Suprapubic skin (tissue), 4 donors: ENCODE measurements around the gene ADCY4.

ENCODE experiments used
- POLR2A ChIP-seq, 2 donors: fragments of 450-650 bp; IDR thresholded peaks; one replicate each; pipeline ENCODE4 v1.6.1; 2017; ENCODE audit warnings: antibody characterized with exemption in 2 of 2, mild to moderate bottlenecking in 2 of 2, moderate library complexity in 2 of 2
- POLR2AphosphoS5 ChIP-seq, 3 donors: sonication (generic); formaldehyde crosslinking; IDR thresholded peaks; one replicate each; pipeline ENCODE4 v1.6.1; 2017; ENCODE audit warnings: antibody characterized with exemption in 3 of 3
- TF ChIP-seq, protein P1 (sequence below), 2 donors: fragments of 200-600 bp in 1 of 2; fragments of 450-650 bp in 1 of 2; sonication (generic) in 1 of 2; IDR thresholded peaks; one replicate each; pipeline ENCODE4 v1.5.1; 2016 to 2019; ENCODE audit warnings: antibody characterized with exemption in 2 of 2, mild to moderate bottlenecking in 1 of 2, moderate library complexity in 1 of 2

DNA sequence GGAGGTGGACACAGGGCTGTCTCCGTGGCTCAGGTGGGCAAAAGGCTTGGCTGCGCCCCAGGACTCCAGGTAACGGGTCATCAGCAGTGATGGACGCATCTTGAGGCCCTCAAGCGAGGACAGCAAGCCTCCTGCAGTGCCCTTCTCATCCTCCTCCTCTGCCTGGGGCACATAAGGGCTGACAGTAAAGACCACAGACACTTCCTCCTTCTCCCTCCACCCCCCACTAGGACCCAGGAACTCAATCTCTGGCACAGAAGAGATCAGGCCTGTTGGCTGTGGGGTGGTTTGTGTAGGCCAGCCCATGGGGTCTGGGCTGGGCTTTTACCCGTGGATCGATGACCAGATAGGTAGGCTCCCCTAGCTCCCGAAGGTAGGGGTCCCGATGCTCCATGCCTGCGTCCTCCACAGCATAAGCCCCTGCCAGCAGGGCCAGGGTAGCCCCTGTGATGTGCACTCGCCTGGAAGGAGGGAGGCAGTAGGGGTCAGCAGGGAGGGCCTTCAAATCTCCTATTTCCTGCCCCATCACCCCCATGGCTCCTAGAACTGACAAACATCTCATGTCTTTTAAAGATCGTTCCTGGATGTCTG lies 5.7 kb downstream of the ADCY4 start:
- TF ChIP-seq POLR2A (IDR thresholded peaks at IDR 0.05) (no peak), POLR2AphosphoS5 (IDR thresholded peaks at IDR 0.05) (no peak)
- TF ChIP-seq, protein P1, sequence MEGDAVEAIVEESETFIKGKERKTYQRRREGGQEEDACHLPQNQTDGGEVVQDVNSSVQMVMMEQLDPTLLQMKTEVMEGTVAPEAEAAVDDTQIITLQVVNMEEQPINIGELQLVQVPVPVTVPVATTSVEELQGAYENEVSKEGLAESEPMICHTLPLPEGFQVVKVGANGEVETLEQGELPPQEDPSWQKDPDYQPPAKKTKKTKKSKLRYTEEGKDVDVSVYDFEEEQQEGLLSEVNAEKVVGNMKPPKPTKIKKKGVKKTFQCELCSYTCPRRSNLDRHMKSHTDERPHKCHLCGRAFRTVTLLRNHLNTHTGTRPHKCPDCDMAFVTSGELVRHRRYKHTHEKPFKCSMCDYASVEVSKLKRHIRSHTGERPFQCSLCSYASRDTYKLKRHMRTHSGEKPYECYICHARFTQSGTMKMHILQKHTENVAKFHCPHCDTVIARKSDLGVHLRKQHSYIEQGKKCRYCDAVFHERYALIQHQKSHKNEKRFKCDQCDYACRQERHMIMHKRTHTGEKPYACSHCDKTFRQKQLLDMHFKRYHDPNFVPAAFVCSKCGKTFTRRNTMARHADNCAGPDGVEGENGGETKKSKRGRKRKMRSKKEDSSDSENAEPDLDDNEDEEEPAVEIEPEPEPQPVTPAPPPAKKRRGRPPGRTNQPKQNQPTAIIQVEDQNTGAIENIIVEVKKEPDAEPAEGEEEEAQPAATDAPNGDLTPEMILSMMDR (IDR thresholded peaks at IDR 0.05), result no peak
